ENCODE measurements around the gene BTBD8.
"Not testable (repeated sequence)": the region's sequence is repeated elsewhere in the genome, so short reads cannot be mapped to it uniquely, and the experiment has no call there.

The BTBD8 gene
- 0.54 to 12.3 (median 7.8) reads per million in 17 experiments for total RNA-seq

- DNase-seq = peak; percentile 78 to 88 (median 85)
These were observed at the start of gene BTBD8 for GRCh38 chr1:92080128-92080985. TSS of gene BTBD8 (plus strand) at chr1:92080345. CDS start at chr1:92080572, 227 bp downstream.

GRCh38 chr1:92030656-92031107 lies 49.5 kb upstream of the BTBD8 start:
- DNase-seq = peak; percentile 13 to 44 (median 27)

- no peak for DNase-seq
These were observed 48.6 kb upstream of the BTBD8 start for GRCh38 chr1:92031281-92032110.

GRCh38 chr1:92037400-92037799 lies 42.7 kb upstream of the BTBD8 start:
- DNase-seq = no peak

GRCh38 chr1:92038695-92039346 lies 41.3 kb upstream of the BTBD8 start:
- no peak for DNase-seq

- DNase-seq = no peak
These were observed 39.2 kb upstream of the BTBD8 start for GRCh38 chr1:92040971-92041370.

GRCh38 chr1:92043621-92044020 lies 36.5 kb upstream of the BTBD8 start:
- DNase-seq = no peak

- DNase-seq = no peak
These were observed 34.2 kb upstream of the BTBD8 start for GRCh38 chr1:92045766-92046495.

- DNase-seq = no peak
These were observed 28.2 kb upstream of the BTBD8 start for GRCh38 chr1:92051948-92052347.

- DNase-seq = peak in 1 of 4 experiments; percentile 5
These were observed 15.1 kb upstream of the BTBD8 start for GRCh38 chr1:92065042-92065441.

- DNase-seq = no peak
These were observed 13.8 kb upstream of the BTBD8 start for GRCh38 chr1:92066321-92066720.

GRCh38 chr1:92070892-92071291 lies 9.3 kb upstream of the BTBD8 start:
- DNase-seq = no peak

GRCh38 chr1:92074446-92074845 lies 5.7 kb upstream of the BTBD8 start:
- DNase-seq = not testable (repeated sequence)

GRCh38 chr1:92075311-92075710 lies 4.8 kb upstream of the BTBD8 start, which contains the start of gene SETSIP:
TSS of gene SETSIP (minus strand) at chr1:92075411. CDS start at chr1:92075411, 0 bp downstream.
- no peak for DNase-seq

- no peak for DNase-seq
These were observed 3.8 kb upstream of the BTBD8 start for GRCh38 chr1:92076363-92076762.

- not testable (repeated sequence) for DNase-seq
These were observed 2.1 kb upstream of the BTBD8 start for GRCh38 chr1:92078077-92078476.

GRCh38 chr1:92079441-92079840 lies 704 bp upstream of the BTBD8 start:
- no peak for DNase-seq

GRCh38 chr1:92081031-92081430 lies 886 bp downstream of the BTBD8 start:
- DNase-seq = no peak

GRCh38 chr1:92084651-92085050 lies 4.5 kb downstream of the BTBD8 start:
- no peak for DNase-seq

- DNase-seq = peak in 1 of 4 experiments; percentile 11
These were observed 5.6 kb downstream of the BTBD8 start for GRCh38 chr1:92085727-92086126.

- DNase-seq = no peak
These were observed 7.4 kb downstream of the BTBD8 start for GRCh38 chr1:92087542-92087941.

GRCh38 chr1:92091625-92092024 lies 11.5 kb downstream of the BTBD8 start:
- no peak for DNase-seq
